Esophagus muscularis mucosa (tissue), 4 donors: ENCODE measurements around the gene YWHAG.

Source experiments
- CTCF ChIP-seq, 3 experiments: fragments of 200-600 bp in 2 of 3; fragments of 450-650 bp in 1 of 3; sonication (generic) in 2 of 3; IDR thresholded peaks; one replicate each; pipeline ENCODE4 v1.5.1; 2017 to 2019; ENCODE audit warnings: antibody characterized with exemption in 3 of 3, mild to moderate bottlenecking in 2 of 3, moderate library complexity in 1 of 3
- EP300 ChIP-seq: sonication (generic); formaldehyde crosslinking; IDR thresholded peaks from one replicate; pipeline ENCODE4 v1.6.1; 2017; ENCODE audit warnings: antibody characterized with exemption
- POLR2A ChIP-seq: fragments of 450-650 bp; IDR thresholded peaks from one replicate; pipeline ENCODE4 v1.6.1; 2017; ENCODE audit warnings: antibody characterized with exemption, moderate library complexity, mild to moderate bottlenecking, low read depth
- POLR2AphosphoS5 ChIP-seq, 2 donors: sonication (generic); formaldehyde crosslinking; IDR thresholded peaks; one replicate each; pipeline ENCODE4 v1.6.1; 2017; ENCODE audit warnings: antibody characterized with exemption in 2 of 2

GRCh38 chr7:76369018-76369417, 10.2 kb upstream of the YWHAG start:
- TF ChIP-seq CTCF (IDR thresholded peaks at IDR 0.05) (no peak), POLR2A (no peak), EP300 (no peak), POLR2AphosphoS5 (IDR thresholded peaks at IDR 0.05) (no peak)
